H9 (cell line): ENCODE results near the gene METTL16. TPM values are rescaled to one million over a fixed set of nuclear protein-coding genes. Genes with fewer than 3 reads are reported as not detected.

Experiments
- DNase-seq: peaks from one replicate; pipeline ENCODE4 v3.0.0-alpha.2; 2017
- H2AFZ ChIP-seq: one replicate; pipeline ENCODE4 v1.6.1; 2013; ENCODE audit warnings: mild to moderate bottlenecking, low read length, control low read depth, moderate library complexity
- H2AK5ac ChIP-seq: 2 replicates; pipeline ENCODE4 v1.6.1; 2013; ENCODE audit warnings: low read length, control low read depth, mixed read lengths; ENCODE audit not compliant: insufficient read length
- H2BK120ac ChIP-seq: one replicate; pipeline ENCODE4 v1.6.1; 2013; ENCODE audit warnings: low read depth, mild to moderate bottlenecking, low read length, control low read depth, inconsistent platforms; ENCODE audit not compliant: poor library complexity, severe bottlenecking
- H2BK12ac ChIP-seq: 2 replicates; pipeline ENCODE4 v1.6.1; 2013; ENCODE audit warnings: low read length, control low read depth, mixed read lengths, low read depth; ENCODE audit not compliant: insufficient read length
- H2BK15ac ChIP-seq: 2 replicates; pipeline ENCODE4 v1.6.1; 2013; ENCODE audit warnings: low read depth, low read length, control low read depth
- H2BK20ac ChIP-seq: one replicate; pipeline ENCODE4 v1.6.1; 2013; ENCODE audit warnings: low read depth, mild to moderate bottlenecking, low read length, control low read depth, inconsistent platforms; ENCODE audit not compliant: poor library complexity, severe bottlenecking
- H2BK5ac ChIP-seq: 2 replicates; pipeline ENCODE4 v1.6.1; 2013; ENCODE audit warnings: low read length, control low read depth, mixed read lengths; ENCODE audit not compliant: insufficient read length
- H3K14ac ChIP-seq: 2 replicates; pipeline ENCODE4 v1.6.1; 2013; ENCODE audit warnings: low read length, control low read depth; ENCODE audit not compliant: insufficient read depth
- H3K18ac ChIP-seq: 2 replicates; pipeline ENCODE4 v1.6.1; 2013; ENCODE audit warnings: low read depth, mild to moderate bottlenecking, mixed read lengths, low read length, control low read depth; ENCODE audit not compliant: insufficient read length
- H3K23ac ChIP-seq: 2 replicates; pipeline ENCODE4 v1.6.1; 2013; ENCODE audit warnings: low read length, control low read depth, mixed read lengths, low read depth; ENCODE audit not compliant: insufficient read length
- H3K23me2 ChIP-seq: 2 replicates; pipeline ENCODE4 v1.6.1; 2013; ENCODE audit warnings: low read depth, mild to moderate bottlenecking, mixed read lengths, low read length, control low read depth; ENCODE audit not compliant: insufficient read length, poor library complexity, severe bottlenecking
- H3K27ac ChIP-seq: 2 replicates; pipeline ENCODE4 v1.5.1; 2013; ENCODE audit warnings: low read length, control low read depth, mixed read lengths, low read depth; ENCODE audit not compliant: insufficient read length
- H3K27me3 ChIP-seq: 2 replicates; pipeline ENCODE4 v1.6.1; 2013; ENCODE audit warnings: low read length, control low read depth, inconsistent platforms; ENCODE audit not compliant: insufficient read depth
- H3K4ac ChIP-seq: 2 replicates; pipeline ENCODE4 v1.6.1; 2013; ENCODE audit warnings: low read depth, mild to moderate bottlenecking, control low read depth, inconsistent platforms, low read length, moderate library complexity
- H3K4me1 ChIP-seq: 2 replicates; pipeline ENCODE4 v1.6.1; 2013; ENCODE audit warnings: low read length, control low read depth, inconsistent platforms; ENCODE audit not compliant: insufficient read depth
- H3K4me2 ChIP-seq: 2 replicates; pipeline ENCODE4 v1.6.1; 2013; ENCODE audit warnings: low read length, control low read depth, mixed read lengths; ENCODE audit not compliant: insufficient read length, insufficient read depth
- H3K56ac ChIP-seq: 2 replicates; pipeline ENCODE4 v1.6.1; 2013; ENCODE audit warnings: low read depth, mild to moderate bottlenecking, mixed read lengths, low read length, control low read depth; ENCODE audit not compliant: insufficient read length
- H3K79me1 ChIP-seq: 2 replicates; pipeline ENCODE4 v1.6.1; 2013; ENCODE audit warnings: low read depth, mild to moderate bottlenecking, moderate library complexity, low read length, control low read depth, inconsistent platforms; ENCODE audit not compliant: insufficient read depth, poor library complexity, severe bottlenecking
- H3K79me2 ChIP-seq: 2 replicates; pipeline ENCODE4 v1.6.1; 2013; ENCODE audit warnings: low read length, control low read depth, inconsistent platforms; ENCODE audit not compliant: insufficient read depth
- H3K9ac ChIP-seq: 2 replicates; pipeline ENCODE4 v1.6.1; 2013; ENCODE audit warnings: low read length, control low read depth, mixed read lengths; ENCODE audit not compliant: insufficient read length; ENCODE audit errors: extremely low read depth
- H3K9me3 ChIP-seq: one replicate; pipeline ENCODE4 v1.6.1; 2013; ENCODE audit warnings: low read depth, low read length, inconsistent platforms; ENCODE audit not compliant: control insufficient read depth
- H3T11ph ChIP-seq: one replicate; pipeline ENCODE4 v1.6.1; 2013; ENCODE audit warnings: mild to moderate bottlenecking, low read length, control low read depth, inconsistent platforms
- H4K20me1 ChIP-seq: one replicate; pipeline ENCODE4 v1.6.1; 2013; ENCODE audit not compliant: control insufficient read depth, insufficient read length, insufficient read depth
- H4K5ac ChIP-seq: 2 replicates; pipeline ENCODE4 v1.6.1; 2013; ENCODE audit warnings: low read depth, mild to moderate bottlenecking, mixed read lengths, low read length, control low read depth; ENCODE audit not compliant: insufficient read length
- H4K8ac ChIP-seq: replicated peaks from 2 replicates; pipeline ENCODE4 v1.6.1; 2013; ENCODE audit warnings: low read length, control low read depth, mixed read lengths, low read depth; ENCODE audit not compliant: insufficient read length
- H4K91ac ChIP-seq: 2 replicates; pipeline ENCODE4 v1.6.1; 2013; ENCODE audit warnings: low read depth, mild to moderate bottlenecking, moderate library complexity, mixed read lengths, low read length, control low read depth; ENCODE audit not compliant: insufficient read length
- H3K27ac Mint-ChIP-seq, 3 experiments: 2 replicates in 2 of 3; 3 replicates in 1 of 3; pipeline ENCODE4 v1.8.0; 2020 to 2021; ENCODE audit warnings: mixed read lengths in 3 of 3, mild to moderate bottlenecking in 1 of 3, moderate library complexity in 1 of 3
- H3K27me3 Mint-ChIP-seq: 2 replicates; pipeline ENCODE4 v1.8.0; 2021; ENCODE audit warnings: low read depth, mild to moderate bottlenecking, moderate library complexity, mixed read lengths
- H3K36me3 Mint-ChIP-seq, 3 experiments: 2 replicates in 2 of 3; 3 replicates in 1 of 3; pipeline ENCODE4 v1.8.0; 2020 to 2021; ENCODE audit warnings: low read depth in 3 of 3, mixed read lengths in 3 of 3; ENCODE audit not compliant: insufficient read depth in 1 of 3
- H3K4me1 Mint-ChIP-seq, 2 experiments: 2 replicates each; pipeline ENCODE4 v1.8.0; 2020; ENCODE audit warnings: mixed read lengths in 2 of 2
- H3K4me3 Mint-ChIP-seq, 2 experiments: 2 replicates in 1 of 2; 3 replicates in 1 of 2; pipeline ENCODE4 v1.8.0; 2020 to 2021; ENCODE audit warnings: mild to moderate bottlenecking in 2 of 2, mixed read lengths in 2 of 2, moderate library complexity in 1 of 2
- H3K9me3 Mint-ChIP-seq, 2 experiments: 2 replicates in 1 of 2; 3 replicates in 1 of 2; pipeline ENCODE4 v1.8.0; 2020; ENCODE audit warnings: mild to moderate bottlenecking in 2 of 2, mixed read lengths in 2 of 2, moderate library complexity in 1 of 2
- WGBS: extraction: QIAGEN DNeasy Blood & Tissue Kit; methylation state at CpG from one replicate; pipeline ENCODE4 v1.1.7; 2013; ENCODE audit warnings: missing lambda C conversion rate, low lambda C conversion rate, mixed read lengths; ENCODE audit not compliant: insufficient read length; ENCODE audit errors: extremely low coverage; 5-methylcytosine and 5-hydroxymethylcytosine counted together
- total RNA-seq: library from RNA; stranded (reverse); gene quantifications from 2 replicates; pipeline ENCODE4 v1.2.1, GENCODE V29; 2021
- TF ChIP-seq, protein P1 (sequence below): fragments of 200-600 bp; sonication (generic); conservative IDR thresholded peaks from 3 replicates; pipeline ENCODE4 v1.8.0; 2021; ENCODE audit warnings: antibody characterized with exemption, mild to moderate bottlenecking

Gene METTL16
- total RNA-seq, 1 experiment from 2014 or later, result 55.4 TPM

DNA sequence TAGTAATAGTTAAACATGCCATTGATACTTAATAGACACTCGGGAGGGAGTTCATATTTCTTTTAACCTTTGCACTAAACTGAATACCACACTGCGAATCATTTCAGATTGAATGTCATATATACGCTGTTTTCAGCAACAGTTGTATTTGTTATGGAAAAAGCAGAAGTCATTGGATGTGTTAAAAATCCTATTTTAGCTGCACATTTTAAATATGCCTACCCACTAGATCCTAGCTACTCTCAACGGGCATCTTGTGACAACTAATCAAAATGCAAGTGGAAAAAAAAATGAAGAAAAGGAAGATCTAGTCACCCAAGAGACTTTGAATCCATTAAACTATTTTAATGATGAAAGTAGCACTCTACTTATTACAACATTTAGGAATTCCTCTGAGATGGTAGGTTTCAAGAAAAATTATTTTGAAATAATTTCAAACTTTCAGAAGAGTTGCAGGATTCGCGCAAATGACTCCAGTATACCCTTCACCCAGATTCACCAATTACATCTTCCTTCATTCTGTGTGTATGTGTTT lies 59.4 kb downstream of the METTL16 start:
- H3K9me3 ChIP-seq, result no peaks in the 10 kb centered on the region

More for the DNA sequence above, 59.4 kb downstream of the METTL16 start:
- Histone ChIP-seq H3K23me2 (no peaks in the 10 kb centered on the region), H2AK5ac (no peak overlapping the region), H4K8ac (no peak overlapping the region), H3K79me2 (no peaks in the 10 kb centered on the region), H3K14ac (no peak overlapping the region), H3T11ph (no peak overlapping the region), H3K4ac (no peak overlapping the region), H3K23ac (no peak overlapping the region), H3K79me1 (no peaks in the 10 kb centered on the region), H2AFZ (no peak overlapping the region), H2BK5ac (no peak overlapping the region), H2BK15ac (no peak overlapping the region), H4K91ac (no peak overlapping the region), H2BK20ac (no peak overlapping the region), H3K4me2 (no peak overlapping the region), H3K18ac (no peak overlapping the region), H2BK120ac (no peak overlapping the region), H3K27me3 (no peaks in the 10 kb centered on the region), H3K27ac (no peak overlapping the region), H3K4me1 (no peaks in the 10 kb centered on the region), H3K9ac (no peak overlapping the region), H4K5ac (no peak overlapping the region), H3K56ac (no peak overlapping the region), H2BK12ac (no peak overlapping the region), H4K20me1 (no peaks in the 10 kb centered on the region)
- peaks cover 16 to 28% (median 27%) of the 10 kb centered on the region in 3 experiments for H3K36me3 Mint-ChIP-seq
- H3K4me1 Mint-ChIP-seq, result peaks cover 17 to 23% of the 10 kb centered on the region in 2 experiments
- DNase-seq, result no peak
- TF ChIP-seq, protein P1, sequence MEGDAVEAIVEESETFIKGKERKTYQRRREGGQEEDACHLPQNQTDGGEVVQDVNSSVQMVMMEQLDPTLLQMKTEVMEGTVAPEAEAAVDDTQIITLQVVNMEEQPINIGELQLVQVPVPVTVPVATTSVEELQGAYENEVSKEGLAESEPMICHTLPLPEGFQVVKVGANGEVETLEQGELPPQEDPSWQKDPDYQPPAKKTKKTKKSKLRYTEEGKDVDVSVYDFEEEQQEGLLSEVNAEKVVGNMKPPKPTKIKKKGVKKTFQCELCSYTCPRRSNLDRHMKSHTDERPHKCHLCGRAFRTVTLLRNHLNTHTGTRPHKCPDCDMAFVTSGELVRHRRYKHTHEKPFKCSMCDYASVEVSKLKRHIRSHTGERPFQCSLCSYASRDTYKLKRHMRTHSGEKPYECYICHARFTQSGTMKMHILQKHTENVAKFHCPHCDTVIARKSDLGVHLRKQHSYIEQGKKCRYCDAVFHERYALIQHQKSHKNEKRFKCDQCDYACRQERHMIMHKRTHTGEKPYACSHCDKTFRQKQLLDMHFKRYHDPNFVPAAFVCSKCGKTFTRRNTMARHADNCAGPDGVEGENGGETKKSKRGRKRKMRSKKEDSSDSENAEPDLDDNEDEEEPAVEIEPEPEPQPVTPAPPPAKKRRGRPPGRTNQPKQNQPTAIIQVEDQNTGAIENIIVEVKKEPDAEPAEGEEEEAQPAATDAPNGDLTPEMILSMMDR, result no peak
- no CpG with 5 or more reads among the region's 6 CpGs for WGBS
- peaks cover 0 to 3% of the 10 kb centered on the region in 2 experiments; a peak in 1 of 5 replicates for H3K9me3 Mint-ChIP-seq
- no peak overlapping the region for H3K4me3 Mint-ChIP-seq
- H3K27me3 Mint-ChIP-seq, result no peaks in the 10 kb centered on the region
- peak overlapping the region in 1 of 3 experiments; percentile 37; a peak in 2 of 7 replicates for H3K27ac Mint-ChIP-seq
